Neural crest cell (in vitro differentiated cells): ENCODE measurements around the gene GAR1. TPM values are rescaled to one million over a fixed set of nuclear protein-coding genes. Genes with fewer than 3 reads are reported as not detected.

Experiments
- DNase-seq: peaks from one replicate; pipeline ENCODE4 v3.0.0; 2021; ENCODE audit warnings: low read depth, mixed read lengths, low spot score
- H3K27ac Mint-ChIP-seq: one replicate; pipeline ENCODE4 v1.8.0; 2021; ENCODE audit warnings: mild to moderate bottlenecking, mixed read lengths; ENCODE audit not compliant: unreplicated experiment
- H3K27me3 Mint-ChIP-seq: 2 replicates; pipeline ENCODE4 v1.8.0; 2021; ENCODE audit warnings: low read depth, mild to moderate bottlenecking, mixed read lengths
- H3K36me3 Mint-ChIP-seq: 2 replicates; pipeline ENCODE4 v1.8.0; 2021; ENCODE audit warnings: low read depth, mild to moderate bottlenecking, mixed read lengths
- H3K4me1 Mint-ChIP-seq: 2 replicates; pipeline ENCODE4 v1.8.0; 2021; ENCODE audit warnings: mixed read lengths
- H3K4me3 Mint-ChIP-seq: one replicate; pipeline ENCODE4 v1.8.0; 2021; ENCODE audit warnings: mild to moderate bottlenecking, mixed read lengths
- H3K9me3 Mint-ChIP-seq: 2 replicates; pipeline ENCODE4 v1.8.0; 2021; ENCODE audit warnings: mixed read lengths
- CTCF ChIP-seq: fragments of 200-600 bp; sonication (generic); conservative IDR thresholded peaks from 2 replicates; pipeline ENCODE4 v1.5.0; 2021; ENCODE audit warnings: antibody characterized with exemption, mild to moderate bottlenecking
- total RNA-seq: library from RNA; stranded (reverse); gene quantifications from 2 replicates; pipeline ENCODE4 v1.2.1, GENCODE V29; 2021

The GAR1 gene
- total RNA-seq, 1 donor from 2014 or later, result 25.0 TPM

GRCh38 chr4:109810552-109811387 is 4.8 kb upstream of the GAR1 start:
- no peak for DNase-seq
- Mint-ChIP-seq H3K36me3 (no peaks in the 10 kb centered on the region), H3K9me3 (no peaks in the 10 kb centered on the region), H3K27ac (no peak overlapping the region), H3K4me1 (peaks cover 13% of the 10 kb centered on the region), H3K4me3 (peak overlapping the region; percentile 1), H3K27me3 (peaks cover 25% of the 10 kb centered on the region)
- TF ChIP-seq CTCF, result no peak

- TF ChIP-seq CTCF, result no peak
- H3K4me1 Mint-ChIP-seq, result peaks cover 23% of the 10 kb centered on the region
- H3K27ac Mint-ChIP-seq, result no peak overlapping the region
- H3K27me3 Mint-ChIP-seq, result peaks cover 25% of the 10 kb centered on the region
- no peaks in the 10 kb centered on the region for H3K36me3 Mint-ChIP-seq
- H3K9me3 Mint-ChIP-seq, result no peaks in the 10 kb centered on the region
- peak overlapping the region; percentile 1 for H3K4me3 Mint-ChIP-seq
- DNase-seq, result no peak
Observed at GRCh38 chr4:109811707-109812106, 3.9 kb upstream of the GAR1 start.

GRCh38 chr4:109816082-109816442 is 500 bp downstream of the GAR1 start:
- Mint-ChIP-seq H3K36me3 (peaks cover 4% of the 10 kb centered on the region), H3K4me3 (peak overlapping the region; percentile 97), H3K9me3 (no peaks in the 10 kb centered on the region), H3K27me3 (peaks cover 11% of the 10 kb centered on the region), H3K27ac (peak overlapping the region; percentile 89), H3K4me1 (peaks cover 39% of the 10 kb centered on the region)
- DNase-seq, result no peak
- TF ChIP-seq CTCF, result no peak

- Mint-ChIP-seq H3K27ac (no peak overlapping the region), H3K27me3 (peaks cover 10% of the 10 kb centered on the region), H3K4me1 (peaks cover 39% of the 10 kb centered on the region), H3K4me3 (peak overlapping the region; percentile 97), H3K9me3 (no peaks in the 10 kb centered on the region), H3K36me3 (peaks cover 5% of the 10 kb centered on the region)
- no peak for TF ChIP-seq CTCF
- DNase-seq, result no peak
Observed at GRCh38 chr4:109816894-109817293, 1.3 kb downstream of the GAR1 start.

GRCh38 chr4:109818268-109818667 is 2.7 kb downstream of the GAR1 start:
- no peaks in the 10 kb centered on the region for H3K9me3 Mint-ChIP-seq
- H3K27me3 Mint-ChIP-seq, result peaks cover 1% of the 10 kb centered on the region
- no peak for TF ChIP-seq CTCF
- no peak overlapping the region for H3K27ac Mint-ChIP-seq
- H3K4me3 Mint-ChIP-seq, result peak overlapping the region; percentile 66
- H3K4me1 Mint-ChIP-seq, result peaks cover 39% of the 10 kb centered on the region
- H3K36me3 Mint-ChIP-seq, result peaks cover 8% of the 10 kb centered on the region
- no peak for DNase-seq
